Subcutaneous adipose tissue (tissue), 4 donors: ENCODE results near the gene MAGI1. TPM values are rescaled to one million over a fixed set of nuclear protein-coding genes. Genes with fewer than 3 reads are reported as not detected.

ENCODE experiments used
- total RNA-seq, 4 donors: library from RNA; depleted of rRNA; stranded (reverse); fragments of >200 nt; gene quantifications; one replicate each; pipeline ENCODE4 v1.1.0, GENCODE V29; 2016
- TF ChIP-seq, protein P1 (sequence below): fragments of 450-650 bp; IDR thresholded peaks from one replicate; pipeline ENCODE4 v1.5.1; 2016; ENCODE audit warnings: low read depth, mild to moderate bottlenecking, control low read depth, antibody characterized with exemption, moderate library complexity

Gene MAGI1
- total RNA-seq, 4 donors from 2014 or later: 15.3 to 56.9 (median 35.4) TPM

DNA sequence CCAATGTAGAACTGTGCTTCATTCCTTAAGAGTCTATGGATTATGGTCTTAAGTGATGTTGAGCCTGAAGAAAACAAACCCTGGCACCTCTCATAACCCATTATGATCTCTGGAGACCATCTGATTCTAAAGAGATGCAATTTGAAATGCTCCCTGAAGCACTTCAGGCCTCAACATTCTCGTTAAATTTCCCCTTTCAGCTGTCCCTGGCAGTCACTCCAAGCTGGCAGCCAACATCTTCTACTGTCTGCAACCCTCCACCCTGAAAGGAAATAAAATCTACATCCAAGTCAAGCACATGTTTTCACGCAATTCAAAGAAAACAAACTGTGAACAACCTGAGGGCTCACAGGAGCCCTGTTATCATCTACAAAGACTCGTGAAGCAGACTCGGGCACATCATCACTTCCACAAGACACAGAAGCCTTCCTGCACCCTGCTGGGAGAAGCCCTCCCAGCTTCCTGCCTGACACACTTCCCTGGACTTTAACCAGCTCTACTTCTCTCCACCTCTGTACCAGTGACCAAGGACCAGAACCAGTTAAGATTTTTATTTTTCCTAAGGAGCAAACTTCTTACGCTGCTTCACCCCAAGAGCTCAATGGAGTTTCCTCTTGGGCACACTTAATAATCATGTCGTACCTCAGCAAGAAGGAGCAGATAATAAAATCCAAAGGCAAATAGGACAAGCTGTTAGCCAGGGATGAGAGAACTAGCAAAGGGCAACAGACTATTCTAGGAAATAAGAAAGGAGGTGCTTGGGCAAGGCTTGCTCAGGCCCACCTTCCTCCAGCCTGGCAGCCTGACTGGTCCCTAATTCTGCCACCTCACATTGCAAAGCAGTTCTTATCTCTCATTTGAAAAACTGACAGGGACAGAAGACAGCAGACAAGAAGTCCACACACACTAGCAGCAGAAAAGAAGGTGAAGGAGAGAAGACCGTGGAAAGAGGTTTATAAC lies 67.1 kb downstream of the MAGI1 start:
- TF ChIP-seq, protein P1, sequence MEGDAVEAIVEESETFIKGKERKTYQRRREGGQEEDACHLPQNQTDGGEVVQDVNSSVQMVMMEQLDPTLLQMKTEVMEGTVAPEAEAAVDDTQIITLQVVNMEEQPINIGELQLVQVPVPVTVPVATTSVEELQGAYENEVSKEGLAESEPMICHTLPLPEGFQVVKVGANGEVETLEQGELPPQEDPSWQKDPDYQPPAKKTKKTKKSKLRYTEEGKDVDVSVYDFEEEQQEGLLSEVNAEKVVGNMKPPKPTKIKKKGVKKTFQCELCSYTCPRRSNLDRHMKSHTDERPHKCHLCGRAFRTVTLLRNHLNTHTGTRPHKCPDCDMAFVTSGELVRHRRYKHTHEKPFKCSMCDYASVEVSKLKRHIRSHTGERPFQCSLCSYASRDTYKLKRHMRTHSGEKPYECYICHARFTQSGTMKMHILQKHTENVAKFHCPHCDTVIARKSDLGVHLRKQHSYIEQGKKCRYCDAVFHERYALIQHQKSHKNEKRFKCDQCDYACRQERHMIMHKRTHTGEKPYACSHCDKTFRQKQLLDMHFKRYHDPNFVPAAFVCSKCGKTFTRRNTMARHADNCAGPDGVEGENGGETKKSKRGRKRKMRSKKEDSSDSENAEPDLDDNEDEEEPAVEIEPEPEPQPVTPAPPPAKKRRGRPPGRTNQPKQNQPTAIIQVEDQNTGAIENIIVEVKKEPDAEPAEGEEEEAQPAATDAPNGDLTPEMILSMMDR: no peak

DNA sequence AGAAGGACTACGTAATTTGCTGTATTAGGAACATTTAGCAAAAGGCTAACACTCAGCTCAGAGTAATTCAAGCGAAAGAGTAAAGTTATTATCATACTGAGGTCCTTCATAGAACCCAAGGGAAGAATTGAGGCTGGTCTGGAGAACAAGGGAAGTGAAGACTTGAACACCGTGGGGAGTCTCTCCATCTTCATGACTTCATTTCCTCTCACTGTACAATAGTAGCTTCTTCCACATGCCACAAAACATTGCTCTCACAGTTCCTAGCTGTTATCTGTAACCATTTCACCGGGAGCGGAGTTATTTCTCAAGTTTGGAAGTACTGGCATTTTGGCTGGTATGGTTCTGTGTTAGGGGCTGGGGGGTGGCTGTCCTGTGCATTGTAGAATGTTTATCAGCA lies 69.7 kb downstream of the MAGI1 start:
- TF ChIP-seq, protein P1: no peak

GRCh38 chr3:65967451-65967850 lies 71.3 kb downstream of the MAGI1 start:
- TF ChIP-seq, protein P1: no peak

DNA sequence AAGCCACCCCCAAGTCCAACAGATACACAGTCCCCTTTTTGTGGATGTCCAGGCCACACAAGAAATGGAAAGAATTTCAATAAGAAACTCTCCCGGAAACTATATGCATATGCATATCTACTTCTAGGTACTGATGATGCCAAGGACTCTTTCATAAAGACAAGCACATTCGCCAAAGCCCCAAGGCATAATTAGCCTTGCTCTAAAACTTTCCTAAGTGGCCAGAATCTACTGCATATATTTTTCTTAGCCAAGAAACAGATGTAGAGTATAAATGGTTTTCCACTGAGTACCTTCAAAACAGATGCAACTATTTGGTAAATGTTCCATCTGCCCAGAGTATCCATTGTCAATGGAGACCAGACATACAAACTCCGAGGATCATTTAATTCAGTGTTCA lies 73.9 kb downstream of the MAGI1 start:
- TF ChIP-seq, protein P1: no peak

GRCh38 chr3:65963787-65964677 lies 74.7 kb downstream of the MAGI1 start:
- TF ChIP-seq, protein P1: no peak

- TF ChIP-seq, protein P1: no peak
Observed at GRCh38 chr3:65961733-65962132, 77.0 kb downstream of the MAGI1 start.

GRCh38 chr3:65961128-65961527 lies 77.6 kb downstream of the MAGI1 start:
- TF ChIP-seq, protein P1: no peak
